ENCODE data around the gene PCSK6. TPM values are rescaled to one million over a fixed set of nuclear protein-coding genes. Genes with fewer than 3 reads are reported as not detected.

PCSK6 gene
- total and polyA plus RNA-seq, 3 experiments from 2014 or later = 0.74 to 1.7 (median 0.95) TPM

- Mint-ChIP-seq H3K27me3 (peaks cover 7 to 13% of the 10 kb centered on the region in 2 donors), H3K4me1 (peaks cover 2 to 11% (median 10%) of the 10 kb centered on the region in 3 donors), H3K4me3 (no peak overlapping the region), H3K36me3 (no peaks in the 10 kb centered on the region), H3K9me3 (peaks cover 0 to 2% (median 0%) of the 10 kb centered on the region in 5 donors), H3K27ac (no peak overlapping the region)
- H3K27me3 ChIP-seq (ENCODE audit: insufficient read depth, low read length, poor library complexity, severe bottlenecking) = no peaks in the 10 kb centered on the region
- H3K36me3 ChIP-seq (ENCODE audit: insufficient read depth, low read length) = no peaks in the 10 kb centered on the region
- no peaks in the 10 kb centered on the region for H3K4me1 ChIP-seq (ENCODE audit: insufficient read depth, low read length)
- no peak for DNase-seq
- H3K27ac ChIP-seq (ENCODE audit: low read depth, low read length) = no peak overlapping the region
- H3K4me3 ChIP-seq (ENCODE audit: low read length) = no peak overlapping the region
- ChIA-PET POLR2A (no interaction called here), CTCF (no interaction called here)
- H3K9me3 ChIP-seq (ENCODE audit: low read length) = no peaks in the 10 kb centered on the region
Measured at GRCh38 chr15:101440846-101441590, 48.5 kb downstream of the PCSK6 start.

DNA sequence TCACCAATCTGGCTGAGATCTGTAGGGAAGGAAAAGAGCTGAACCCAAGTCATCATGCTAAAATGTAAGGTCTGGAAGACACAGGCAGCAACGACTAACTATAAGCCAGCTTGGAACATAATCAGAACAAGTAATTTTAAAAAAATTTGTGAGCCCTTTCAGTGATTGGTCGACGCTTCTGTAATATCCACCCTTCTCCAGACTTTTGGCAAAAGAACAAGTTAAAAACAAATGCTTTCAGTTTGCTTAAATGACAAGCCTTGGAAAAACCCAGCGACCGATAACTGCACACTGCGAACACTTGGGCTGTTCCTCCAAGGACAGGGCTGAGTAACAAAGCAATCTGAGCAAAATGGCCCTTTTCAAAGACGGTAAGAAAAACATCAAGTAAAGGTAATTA, 49.6 kb downstream of the PCSK6 start:
- Mint-ChIP-seq H3K36me3 (no peaks in the 10 kb centered on the region), H3K27ac (no peak overlapping the region), H3K4me3 (no peak overlapping the region), H3K27me3 (peaks cover 7 to 18% of the 10 kb centered on the region in 2 donors), H3K4me1 (peaks cover 2 to 11% (median 10%) of the 10 kb centered on the region in 3 donors), H3K9me3 (peaks cover 0 to 2% (median 0%) of the 10 kb centered on the region in 5 donors)
- H3K4me3 ChIP-seq (ENCODE audit: low read length) = no peak overlapping the region
- POLR2A ChIA-PET = no interaction called here
- H3K27ac ChIP-seq (ENCODE audit: low read depth, low read length) = no peak overlapping the region
- H3K9me3 ChIP-seq (ENCODE audit: low read length) = no peaks in the 10 kb centered on the region
- CTCF ChIA-PET = no interaction called here
- DNase-seq = no peak
- H3K36me3 ChIP-seq (ENCODE audit: insufficient read depth, low read length) = no peaks in the 10 kb centered on the region
- no peaks in the 10 kb centered on the region for H3K4me1 ChIP-seq (ENCODE audit: insufficient read depth, low read length)
- no peaks in the 10 kb centered on the region for H3K27me3 ChIP-seq (ENCODE audit: insufficient read depth, low read length, poor library complexity, severe bottlenecking)

DNA sequence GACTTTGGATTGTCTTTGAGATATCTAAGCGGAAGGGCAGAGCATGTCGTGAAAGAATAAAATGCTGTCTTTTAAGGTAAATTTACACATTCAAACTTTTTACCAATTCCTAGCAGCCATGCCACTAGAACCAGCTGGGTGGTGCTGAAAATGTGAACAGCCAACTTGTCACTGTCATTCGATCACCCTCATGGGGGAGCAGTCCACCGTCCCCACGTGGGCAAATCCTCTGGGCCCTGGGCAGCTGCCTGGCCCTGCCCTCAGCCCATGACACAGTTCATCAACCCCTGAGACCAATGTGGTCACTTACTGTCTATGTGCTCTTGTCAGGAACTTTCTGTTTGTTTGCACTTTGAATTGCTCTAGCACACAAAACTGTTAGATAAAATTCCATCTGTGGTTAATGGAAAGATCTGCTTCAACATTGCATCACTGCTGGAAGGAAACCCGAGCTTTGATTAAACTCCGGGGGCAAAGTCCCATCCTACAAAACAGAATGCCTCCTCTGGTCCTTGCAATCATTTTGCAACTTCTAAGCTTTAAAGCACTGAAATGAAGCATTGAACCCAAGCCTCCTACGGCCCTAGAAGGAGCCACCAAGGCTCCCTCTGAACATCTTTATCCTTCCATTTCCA, 50.1 kb downstream of the PCSK6 start:
- no peaks in the 10 kb centered on the region for H3K36me3 Mint-ChIP-seq
- Histone ChIP-seq H3K27me3 (ENCODE audit: insufficient read depth, low read length, poor library complexity, severe bottlenecking) (no peaks in the 10 kb centered on the region), H3K27ac (ENCODE audit: low read depth, low read length) (no peak overlapping the region), H3K9me3 (ENCODE audit: low read length) (no peaks in the 10 kb centered on the region), H3K4me1 (ENCODE audit: insufficient read depth, low read length) (no peaks in the 10 kb centered on the region), H3K4me3 (ENCODE audit: low read length) (no peak overlapping the region), H3K36me3 (ENCODE audit: insufficient read depth, low read length) (no peaks in the 10 kb centered on the region)
- ChIA-PET CTCF (no interaction called here), POLR2A (no interaction called here)
- H3K9me3 Mint-ChIP-seq = peaks cover 0 to 2% (median 0%) of the 10 kb centered on the region in 5 donors
- H3K27me3 Mint-ChIP-seq = peaks cover 5 to 18% of the 10 kb centered on the region in 2 donors
- H3K4me3 Mint-ChIP-seq = no peak overlapping the region
- peaks cover 2 to 11% (median 10%) of the 10 kb centered on the region in 3 donors for H3K4me1 Mint-ChIP-seq
- H3K27ac Mint-ChIP-seq = no peak overlapping the region
- no peak for DNase-seq

DNA sequence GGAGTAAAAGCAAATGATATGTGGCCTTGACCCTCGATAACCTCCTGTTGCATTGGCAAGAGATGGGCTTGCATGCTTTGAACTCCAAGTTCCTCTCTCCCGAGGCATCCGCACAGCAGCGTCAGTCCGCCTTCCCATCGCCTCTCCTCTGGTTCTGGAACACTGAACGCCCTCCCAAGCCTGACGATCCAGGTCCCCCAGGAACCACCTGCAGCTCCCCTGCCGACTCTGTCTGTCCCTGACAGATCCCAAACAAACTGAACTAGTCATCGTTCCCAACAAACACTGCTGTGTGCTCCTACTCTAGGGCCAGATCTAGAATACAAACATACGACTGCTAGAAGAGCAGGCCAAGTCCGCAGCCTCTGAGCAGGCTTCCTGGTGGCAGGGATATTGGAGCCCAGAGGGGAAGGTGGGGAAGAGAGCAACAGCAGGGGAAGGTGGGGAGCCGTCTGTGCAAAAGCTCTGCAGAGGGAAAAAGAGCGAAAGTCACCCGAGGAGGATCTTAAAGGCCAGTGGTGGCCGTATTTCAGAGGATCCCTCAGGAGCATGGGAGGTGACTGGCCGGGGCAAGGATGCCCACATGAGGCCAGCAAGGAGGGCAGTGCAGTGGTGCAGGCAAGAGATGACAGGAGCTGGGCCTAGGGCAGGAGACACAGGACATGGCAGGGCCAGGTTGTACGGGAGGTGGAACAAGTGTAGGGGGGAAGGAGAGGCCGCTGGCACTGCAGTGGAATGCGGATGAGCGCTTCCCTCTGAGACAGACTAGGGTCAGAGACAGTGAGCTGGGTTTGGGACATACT, 50.8 kb downstream of the PCSK6 start:
- Mint-ChIP-seq H3K4me3 (no peak overlapping the region), H3K27ac (no peak overlapping the region), H3K27me3 (peaks cover 5 to 24% of the 10 kb centered on the region in 2 donors), H3K36me3 (no peaks in the 10 kb centered on the region), H3K9me3 (peaks cover 0 to 2% (median 0%) of the 10 kb centered on the region in 5 donors), H3K4me1 (peaks cover 2 to 11% (median 10%) of the 10 kb centered on the region in 3 donors)
- ChIA-PET CTCF (no interaction called here), POLR2A (no interaction called here)
- Histone ChIP-seq H3K4me3 (ENCODE audit: low read length) (no peak overlapping the region), H3K4me1 (ENCODE audit: insufficient read depth, low read length) (no peaks in the 10 kb centered on the region), H3K27me3 (ENCODE audit: insufficient read depth, low read length, poor library complexity, severe bottlenecking) (no peaks in the 10 kb centered on the region), H3K27ac (ENCODE audit: low read depth, low read length) (no peak overlapping the region), H3K36me3 (ENCODE audit: insufficient read depth, low read length) (no peaks in the 10 kb centered on the region), H3K9me3 (ENCODE audit: low read length) (no peaks in the 10 kb centered on the region)
- no peak for DNase-seq

- no peaks in the 10 kb centered on the region for H3K36me3 ChIP-seq (ENCODE audit: insufficient read depth, low read length)
- Mint-ChIP-seq H3K9me3 (peaks cover 0 to 2% (median 0%) of the 10 kb centered on the region in 5 donors), H3K36me3 (no peaks in the 10 kb centered on the region), H3K27ac (no peak overlapping the region), H3K4me1 (peaks cover 2 to 11% (median 10%) of the 10 kb centered on the region in 3 donors), H3K27me3 (peaks cover 6 to 28% of the 10 kb centered on the region in 2 donors), H3K4me3 (no peak overlapping the region)
- H3K27ac ChIP-seq (ENCODE audit: low read depth, low read length) = no peak overlapping the region
- ChIA-PET POLR2A (no interaction called here), CTCF (no interaction called here)
- no peak overlapping the region for H3K4me3 ChIP-seq (ENCODE audit: low read length)
- H3K27me3 ChIP-seq (ENCODE audit: insufficient read depth, low read length, poor library complexity, severe bottlenecking) = no peaks in the 10 kb centered on the region
- no peak for DNase-seq
- no peaks in the 10 kb centered on the region for H3K4me1 ChIP-seq (ENCODE audit: insufficient read depth, low read length)
- H3K9me3 ChIP-seq (ENCODE audit: low read length) = no peaks in the 10 kb centered on the region
Measured at GRCh38 chr15:101437618-101438481, 51.7 kb downstream of the PCSK6 start.

- H3K4me3 ChIP-seq (ENCODE audit: low read length) = no peak overlapping the region
- ChIA-PET POLR2A (no interaction called here), CTCF (no interaction called here)
- no peaks in the 10 kb centered on the region for H3K36me3 Mint-ChIP-seq
- no peaks in the 10 kb centered on the region for H3K9me3 ChIP-seq (ENCODE audit: low read length)
- peaks cover 2 to 10% (median 9%) of the 10 kb centered on the region in 3 donors for H3K4me1 Mint-ChIP-seq
- DNase-seq = no peak
- peaks cover 9 to 33% of the 10 kb centered on the region in 2 donors for H3K27me3 Mint-ChIP-seq
- peaks cover 0 to 2% (median 0%) of the 10 kb centered on the region in 5 donors for H3K9me3 Mint-ChIP-seq
- no peaks in the 10 kb centered on the region for H3K4me1 ChIP-seq (ENCODE audit: insufficient read depth, low read length)
- no peak overlapping the region for H3K27ac Mint-ChIP-seq
- no peak overlapping the region for H3K27ac ChIP-seq (ENCODE audit: low read depth, low read length)
- no peaks in the 10 kb centered on the region for H3K36me3 ChIP-seq (ENCODE audit: insufficient read depth, low read length)
- no peaks in the 10 kb centered on the region for H3K27me3 ChIP-seq (ENCODE audit: insufficient read depth, low read length, poor library complexity, severe bottlenecking)
- no peak overlapping the region for H3K4me3 Mint-ChIP-seq
Measured at GRCh38 chr15:101437209-101437608, 52.3 kb downstream of the PCSK6 start.

GRCh38 chr15:101436526-101436925, 53.0 kb downstream of the PCSK6 start:
- Histone ChIP-seq H3K9me3 (ENCODE audit: low read length) (no peaks in the 10 kb centered on the region), H3K27me3 (ENCODE audit: insufficient read depth, low read length, poor library complexity, severe bottlenecking) (no peaks in the 10 kb centered on the region), H3K36me3 (ENCODE audit: insufficient read depth, low read length) (no peaks in the 10 kb centered on the region), H3K4me1 (ENCODE audit: insufficient read depth, low read length) (no peaks in the 10 kb centered on the region), H3K27ac (ENCODE audit: low read depth, low read length) (no peak overlapping the region), H3K4me3 (ENCODE audit: low read length) (no peak overlapping the region)
- no peak overlapping the region for H3K4me3 Mint-ChIP-seq
- peaks cover 0 to 2% (median 0%) of the 10 kb centered on the region in 5 donors for H3K9me3 Mint-ChIP-seq
- H3K4me1 Mint-ChIP-seq = peaks cover under 1 to 4% (median 3%) of the 10 kb centered on the region in 3 donors
- no peaks in the 10 kb centered on the region for H3K36me3 Mint-ChIP-seq
- H3K27me3 Mint-ChIP-seq = peaks cover 12 to 36% of the 10 kb centered on the region in 2 donors
- CTCF ChIA-PET = no interaction called here
- no peak for DNase-seq
- no peak overlapping the region for H3K27ac Mint-ChIP-seq
- POLR2A ChIA-PET = no interaction called here

All from CD8-positive, alpha-beta memory T cell (primary cell).